Upper lobe of left lung (tissue), 4 donors: Measurements from ENCODE around the gene DIP2C.

ENCODE experiments used
- EP300 ChIP-seq, 4 donors: sonication (generic); formaldehyde crosslinking; IDR thresholded peaks; one replicate each; pipeline ENCODE4 v1.5.1; 2017; ENCODE audit warnings: antibody characterized with exemption in 4 of 4, control low read depth in 2 of 4
- TF ChIP-seq, protein P1 (sequence below), 6 experiments: fragments of 450-650 bp in 4 of 6; fragments of 200-600 bp in 2 of 6; sonication (generic) in 2 of 6; IDR thresholded peaks; one replicate each; pipeline ENCODE4 v1.5.1; 2016 to 2019; ENCODE audit warnings: antibody characterized with exemption in 6 of 6

DNA sequence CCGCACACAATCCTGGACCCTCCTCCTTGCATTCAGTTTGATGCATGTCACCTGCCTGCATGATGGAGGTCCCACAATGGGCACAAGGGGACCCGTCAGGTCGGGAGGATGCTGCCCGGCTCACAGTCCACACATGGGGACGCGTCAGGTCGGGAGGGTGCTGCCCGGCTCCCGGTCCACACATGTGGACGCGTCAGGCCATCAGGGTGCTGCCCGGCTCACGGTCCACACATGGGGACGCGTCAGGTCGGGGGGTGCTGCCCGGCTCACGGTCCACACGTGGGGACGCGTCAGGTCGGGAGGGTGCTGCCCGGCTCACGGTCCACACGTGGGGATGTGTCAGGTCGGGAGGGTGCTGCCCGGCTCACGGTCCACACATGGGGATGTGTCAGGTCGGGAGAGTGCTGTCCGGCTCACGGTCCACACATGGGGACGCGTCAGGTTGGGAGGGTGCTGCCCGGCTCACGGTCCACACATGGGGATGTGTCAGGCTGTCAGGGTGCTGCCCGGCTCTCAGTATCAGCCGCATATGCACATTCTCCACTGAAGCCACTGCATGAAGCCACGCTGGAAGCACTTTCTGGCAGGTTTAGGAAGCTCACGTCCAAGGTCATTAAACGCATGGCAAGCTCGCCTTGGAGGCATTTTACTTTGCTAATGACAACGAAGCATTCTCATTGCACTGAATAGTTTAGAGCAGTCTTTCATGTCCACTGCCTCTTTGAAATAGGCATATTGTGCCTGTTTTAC lies 50.3 kb downstream of the DIP2C start:
- TF ChIP-seq, protein P1, sequence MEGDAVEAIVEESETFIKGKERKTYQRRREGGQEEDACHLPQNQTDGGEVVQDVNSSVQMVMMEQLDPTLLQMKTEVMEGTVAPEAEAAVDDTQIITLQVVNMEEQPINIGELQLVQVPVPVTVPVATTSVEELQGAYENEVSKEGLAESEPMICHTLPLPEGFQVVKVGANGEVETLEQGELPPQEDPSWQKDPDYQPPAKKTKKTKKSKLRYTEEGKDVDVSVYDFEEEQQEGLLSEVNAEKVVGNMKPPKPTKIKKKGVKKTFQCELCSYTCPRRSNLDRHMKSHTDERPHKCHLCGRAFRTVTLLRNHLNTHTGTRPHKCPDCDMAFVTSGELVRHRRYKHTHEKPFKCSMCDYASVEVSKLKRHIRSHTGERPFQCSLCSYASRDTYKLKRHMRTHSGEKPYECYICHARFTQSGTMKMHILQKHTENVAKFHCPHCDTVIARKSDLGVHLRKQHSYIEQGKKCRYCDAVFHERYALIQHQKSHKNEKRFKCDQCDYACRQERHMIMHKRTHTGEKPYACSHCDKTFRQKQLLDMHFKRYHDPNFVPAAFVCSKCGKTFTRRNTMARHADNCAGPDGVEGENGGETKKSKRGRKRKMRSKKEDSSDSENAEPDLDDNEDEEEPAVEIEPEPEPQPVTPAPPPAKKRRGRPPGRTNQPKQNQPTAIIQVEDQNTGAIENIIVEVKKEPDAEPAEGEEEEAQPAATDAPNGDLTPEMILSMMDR (IDR thresholded peaks at IDR 0.05) = no peak
- no peak for TF ChIP-seq EP300 (IDR thresholded peaks at IDR 0.05)
